Muscle layer of colon (tissue), 2 donors: ENCODE data around the gene TRIM17.

Experiments used
- H3K27ac ChIP-seq: one replicate; pipeline ENCODE4 v1.7.0; 2013; ENCODE audit warnings: low read depth, mild to moderate bottlenecking, low read length, moderate library complexity
- H3K27me3 ChIP-seq, 2 donors: one replicate each; pipeline ENCODE4 v1.7.0; 2013; ENCODE audit warnings: low read length in 2 of 2, mild to moderate bottlenecking in 2 of 2; ENCODE audit not compliant: insufficient read depth in 2 of 2, control insufficient read depth in 1 of 2
- H3K36me3 ChIP-seq: one replicate; pipeline ENCODE4 v1.7.0; 2013; ENCODE audit warnings: mild to moderate bottlenecking, low read length; ENCODE audit not compliant: insufficient read depth
- H3K4me1 ChIP-seq: one replicate; pipeline ENCODE4 v1.7.0; 2013; ENCODE audit warnings: mild to moderate bottlenecking, low read length; ENCODE audit not compliant: insufficient read depth
- H3K4me3 ChIP-seq, 2 donors: one replicate each; pipeline ENCODE4 v1.7.0; 2013; ENCODE audit warnings: low read length in 2 of 2, low read depth in 1 of 2, mild to moderate bottlenecking in 1 of 2, moderate library complexity in 1 of 2
- H3K9ac ChIP-seq: one replicate; pipeline ENCODE4 v1.7.0; 2013; ENCODE audit warnings: low read length
- H3K9me3 ChIP-seq: one replicate; pipeline ENCODE4 v1.7.0; 2013; ENCODE audit warnings: mild to moderate bottlenecking, low read length
- donor health status: abdominal sarcoma.
- donor health status: Adenocarcinoma of cecum.

The TRIM17 gene

GRCh38 chr1:228413241-228414010 lies 3.2 kb downstream of the TRIM17 start:
- H3K4me3 ChIP-seq: no peak overlapping the region
- H3K9ac ChIP-seq: no peak overlapping the region
- H3K27ac ChIP-seq: no peak overlapping the region
- no peaks in the 10 kb centered on the region for H3K36me3 ChIP-seq
- H3K27me3 ChIP-seq: peaks cover 20 to 35% of the 10 kb centered on the region in 2 donors
- H3K9me3 ChIP-seq: no peaks in the 10 kb centered on the region
- no peaks in the 10 kb centered on the region for H3K4me1 ChIP-seq

- no peak overlapping the region for H3K9ac ChIP-seq
- H3K4me1 ChIP-seq: peaks cover 11% of the 10 kb centered on the region
- H3K4me3 ChIP-seq: no peak overlapping the region
- H3K27me3 ChIP-seq: peaks cover 10 to 19% of the 10 kb centered on the region in 2 donors
- no peaks in the 10 kb centered on the region for H3K36me3 ChIP-seq
- no peak overlapping the region for H3K27ac ChIP-seq
- no peaks in the 10 kb centered on the region for H3K9me3 ChIP-seq
These were observed 4.9 kb downstream of the TRIM17 start for GRCh38 chr1:228411548-228412430.

DNA sequence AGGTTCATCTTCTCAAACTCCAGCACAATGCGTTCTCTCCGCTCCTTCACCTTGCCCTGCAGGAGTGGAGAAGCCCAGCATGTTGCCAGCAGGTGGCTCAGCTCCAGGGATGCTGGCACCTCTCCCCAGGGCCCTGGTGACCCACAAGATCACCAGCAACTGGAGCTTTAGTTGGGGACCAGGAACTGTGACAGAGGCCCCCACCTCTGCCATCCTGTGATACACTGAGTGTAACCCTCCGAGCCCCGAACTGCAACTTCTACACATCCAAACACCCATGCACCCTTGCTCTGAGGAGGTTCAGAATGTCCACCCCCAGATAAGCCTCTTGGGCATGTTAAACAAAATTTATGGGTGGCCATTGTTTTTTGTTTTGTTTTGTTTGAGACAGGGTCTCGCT lies 5.5 kb downstream of the TRIM17 start:
- Histone ChIP-seq H3K9ac (no peak overlapping the region), H3K36me3 (no peaks in the 10 kb centered on the region), H3K9me3 (no peaks in the 10 kb centered on the region), H3K27me3 (peaks cover 9 to 14% of the 10 kb centered on the region in 2 donors), H3K27ac (no peak overlapping the region), H3K4me3 (no peak overlapping the region), H3K4me1 (peaks cover 11% of the 10 kb centered on the region)

DNA sequence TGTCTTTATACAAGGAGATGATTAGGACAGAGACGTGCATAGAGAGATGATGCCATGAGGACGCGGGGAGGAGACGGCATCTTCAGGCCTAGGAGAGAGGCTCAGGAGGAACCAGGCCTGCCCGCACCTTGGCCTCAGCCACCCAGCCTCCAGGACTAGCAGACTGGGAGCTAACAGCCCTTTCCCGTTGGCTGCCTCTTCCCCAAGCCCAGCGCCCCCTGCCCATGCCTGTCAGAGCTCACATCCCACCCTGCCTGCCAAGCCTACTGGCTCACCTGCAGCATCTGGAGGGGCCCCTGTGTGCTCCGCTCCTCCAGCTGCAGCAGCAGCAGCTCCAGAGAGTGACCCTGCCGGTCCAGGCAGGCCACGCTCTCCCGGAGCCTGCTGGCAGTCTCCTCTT lies 6.0 kb downstream of the TRIM17 start:
- Histone ChIP-seq H3K4me1 (peaks cover 11% of the 10 kb centered on the region), H3K9ac (no peak overlapping the region), H3K9me3 (no peaks in the 10 kb centered on the region), H3K4me3 (no peak overlapping the region), H3K27ac (no peak overlapping the region), H3K36me3 (no peaks in the 10 kb centered on the region), H3K27me3 (peaks cover 5 to 10% of the 10 kb centered on the region in 2 donors)

- H3K9me3 ChIP-seq: no peaks in the 10 kb centered on the region
- H3K4me3 ChIP-seq: no peak overlapping the region
- peaks cover 18% of the 10 kb centered on the region for H3K4me1 ChIP-seq
- H3K9ac ChIP-seq: no peak overlapping the region
- no peak overlapping the region for H3K27ac ChIP-seq
- H3K27me3 ChIP-seq: peaks cover 0 to 8% of the 10 kb centered on the region in 2 donors
- no peaks in the 10 kb centered on the region for H3K36me3 ChIP-seq
These were observed 6.6 kb downstream of the TRIM17 start for GRCh38 chr1:228410015-228410414.

GRCh38 chr1:228408869-228409805 lies 7.5 kb downstream of the TRIM17 start:
- H3K4me3 ChIP-seq: no peak overlapping the region
- H3K27me3 ChIP-seq: no peaks in the 10 kb centered on the region
- no peak overlapping the region for H3K27ac ChIP-seq
- no peak overlapping the region for H3K9ac ChIP-seq
- no peaks in the 10 kb centered on the region for H3K9me3 ChIP-seq
- peaks cover 27% of the 10 kb centered on the region for H3K4me1 ChIP-seq
- H3K36me3 ChIP-seq: no peaks in the 10 kb centered on the region

DNA sequence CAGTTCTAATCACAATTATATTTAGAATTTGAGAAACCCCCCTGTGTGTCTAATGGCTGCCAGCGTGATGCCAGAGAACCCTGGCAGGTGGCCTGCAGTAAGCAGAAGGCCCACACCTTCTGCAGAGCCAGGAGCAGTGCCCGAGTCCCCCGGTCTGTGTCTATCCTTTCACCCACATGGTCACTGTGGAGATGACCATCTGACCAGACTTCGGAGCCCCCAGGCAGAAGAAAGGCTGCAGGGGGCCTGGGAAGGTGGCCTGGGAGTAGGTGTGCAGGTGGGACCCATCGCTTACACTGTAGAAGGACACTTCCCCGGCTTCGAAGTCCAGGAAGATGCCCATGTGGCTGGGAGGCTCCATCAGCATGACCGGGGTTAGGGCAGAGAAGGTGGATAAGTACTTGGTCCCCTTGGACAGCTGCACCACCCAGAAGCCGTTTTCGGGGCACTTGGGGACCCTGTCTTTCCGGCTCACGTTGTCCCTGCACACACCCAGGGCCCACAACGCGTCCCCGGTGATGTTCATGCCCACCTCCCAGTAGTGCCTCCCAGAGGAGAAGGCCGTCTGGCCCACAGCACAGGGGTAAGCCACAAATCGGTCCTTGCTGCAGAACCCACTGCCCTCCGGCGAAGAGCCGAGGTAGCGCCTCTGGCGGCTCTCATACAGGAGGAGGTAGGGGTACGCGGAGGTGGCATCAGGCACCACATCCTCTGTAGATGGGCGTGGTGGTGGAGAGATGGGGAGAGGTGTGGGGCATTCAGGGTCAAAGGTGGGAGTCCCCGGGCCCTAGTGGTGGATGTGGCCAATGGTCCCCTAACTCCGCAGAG lies 8.4 kb downstream of the TRIM17 start:
- Histone ChIP-seq H3K27ac (no peak overlapping the region), H3K27me3 (no peaks in the 10 kb centered on the region), H3K9me3 (no peaks in the 10 kb centered on the region), H3K9ac (no peak overlapping the region), H3K4me3 (peak overlapping the region in 1 of 2 donors; percentile 83), H3K4me1 (peaks cover 32% of the 10 kb centered on the region), H3K36me3 (no peaks in the 10 kb centered on the region)

- no peaks in the 10 kb centered on the region for H3K9me3 ChIP-seq
- H3K27me3 ChIP-seq: no peaks in the 10 kb centered on the region
- peak overlapping the region; percentile 74 to 83 for H3K4me3 ChIP-seq
- H3K36me3 ChIP-seq: peaks cover 3% of the 10 kb centered on the region
- H3K9ac ChIP-seq: peak overlapping the region; percentile 65
- peaks cover 32% of the 10 kb centered on the region for H3K4me1 ChIP-seq
- peak overlapping the region; percentile 73 for H3K27ac ChIP-seq
These were observed 9.3 kb downstream of the TRIM17 start for GRCh38 chr1:228407106-228408040.

GRCh38 chr1:228405979-228406228 lies 10.8 kb downstream of the TRIM17 start:
- Histone ChIP-seq H3K4me3 (peak overlapping the region; percentile 75 to 99), H3K9ac (peak overlapping the region; percentile 49), H3K27me3 (no peaks in the 10 kb centered on the region), H3K4me1 (peaks cover 32% of the 10 kb centered on the region), H3K36me3 (peaks cover 6% of the 10 kb centered on the region), H3K9me3 (no peaks in the 10 kb centered on the region), H3K27ac (no peak overlapping the region)
